GM19240 (cell line): ENCODE measurements around the gene DARS1.
A peak's percentile ranks its signal among the peaks of the same experiment; 100 is the strongest.

Experiments
- DNase-seq: peaks from one replicate; pipeline ENCODE4 v3.0.0; 2011; ENCODE audit warnings: low spot score; ENCODE audit not compliant: insufficient read length

Gene DARS1

DNA sequence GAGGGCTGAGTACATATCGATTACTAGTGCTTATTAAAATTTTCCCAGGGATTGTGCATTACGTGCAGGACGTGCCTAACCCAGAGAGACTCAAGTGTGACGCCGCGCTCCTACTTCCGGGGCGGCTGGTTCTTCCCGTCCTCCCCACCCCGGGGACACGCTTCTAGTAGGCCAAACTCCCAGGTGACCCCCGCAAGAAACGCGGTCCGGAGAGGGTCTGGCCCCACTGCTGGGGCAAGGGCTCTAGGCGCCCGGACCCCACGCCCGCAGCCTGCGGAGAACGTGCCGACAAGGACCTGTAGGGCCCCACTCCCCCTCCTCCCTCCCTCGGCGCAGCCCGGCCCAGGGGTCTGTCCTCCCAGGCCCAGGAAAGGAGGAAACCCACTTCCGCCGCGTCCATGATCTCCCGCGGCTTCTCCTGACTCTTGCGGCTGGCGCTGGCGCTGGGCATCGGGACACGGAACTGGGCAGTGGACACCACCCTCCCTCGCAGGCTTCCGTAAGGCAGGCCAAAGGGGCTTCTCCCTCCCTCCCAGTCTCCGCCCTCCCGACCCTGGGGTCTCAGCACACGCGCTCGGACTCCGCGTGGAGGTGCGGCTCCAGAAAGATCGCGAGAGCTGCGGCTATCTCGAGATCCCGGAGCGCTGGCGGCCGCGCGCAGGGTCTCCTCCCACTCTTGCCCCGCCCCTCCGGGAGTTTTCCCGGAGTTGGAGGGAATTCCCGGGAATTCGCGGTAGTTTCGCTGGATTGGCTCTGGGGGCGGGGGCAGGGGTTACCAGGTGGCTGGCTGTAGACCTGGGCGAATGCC, at the start of gene DARS1:
TSS of gene DARS1 (minus strand) at position 609 of the 808 bp plus-strand sequence. CDS start at position 451, 158 bp downstream.
- DNase-seq, result peak; percentile 62

DNA sequence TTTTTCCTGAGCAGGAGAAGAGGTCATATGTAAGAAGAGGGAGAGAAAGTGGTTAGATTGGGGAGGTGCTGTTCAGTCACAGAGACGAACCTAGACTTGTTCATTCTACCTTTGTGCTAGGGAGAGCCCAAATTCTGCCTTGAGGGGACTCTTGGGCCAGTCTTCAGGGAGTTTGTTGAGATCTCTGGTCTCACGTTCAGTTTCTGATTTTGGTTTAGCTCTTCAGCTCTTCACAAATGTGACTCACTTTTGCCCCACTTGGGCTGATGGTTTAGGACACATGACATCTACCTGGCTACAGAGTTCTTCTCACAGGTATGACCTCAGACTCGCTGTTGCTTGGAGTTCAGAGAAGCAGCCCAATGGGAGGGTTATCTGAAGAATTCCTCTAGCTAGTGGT, 49.2 kb upstream of the DARS1 start:
- no peak for DNase-seq

DNA sequence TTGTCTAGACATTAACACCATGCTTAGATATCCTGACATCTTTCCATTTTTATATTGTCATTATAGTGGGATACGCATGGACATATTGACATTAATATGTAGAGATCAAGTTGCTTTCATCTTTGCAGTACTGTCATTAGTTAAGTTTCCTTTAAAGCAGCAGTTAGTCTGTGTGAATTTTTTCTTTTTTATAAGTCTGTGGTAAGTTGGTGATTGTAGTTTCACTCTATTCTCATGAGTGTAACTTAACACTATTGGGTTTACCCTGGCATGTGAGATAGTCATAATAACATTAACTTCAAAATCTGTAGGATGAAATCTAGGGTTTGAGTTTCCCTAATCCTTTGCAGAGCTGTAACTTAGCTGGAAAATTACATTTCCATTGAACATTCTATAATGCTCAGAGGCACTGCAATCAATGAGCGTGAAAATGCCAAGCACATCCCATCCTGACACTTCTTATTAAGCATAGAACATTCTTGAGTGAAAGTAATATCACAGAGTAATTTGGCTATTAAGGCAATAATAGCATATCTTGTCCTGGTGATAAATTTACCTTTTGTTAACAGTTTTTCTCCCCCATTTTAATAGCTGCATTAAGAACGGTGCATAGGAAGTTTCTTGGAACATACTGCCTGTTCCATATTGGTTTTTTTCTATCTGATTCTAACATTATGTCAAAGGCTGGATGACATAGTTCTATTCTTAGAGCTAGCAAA, 47.5 kb upstream of the DARS1 start:
- no peak for DNase-seq

DNA sequence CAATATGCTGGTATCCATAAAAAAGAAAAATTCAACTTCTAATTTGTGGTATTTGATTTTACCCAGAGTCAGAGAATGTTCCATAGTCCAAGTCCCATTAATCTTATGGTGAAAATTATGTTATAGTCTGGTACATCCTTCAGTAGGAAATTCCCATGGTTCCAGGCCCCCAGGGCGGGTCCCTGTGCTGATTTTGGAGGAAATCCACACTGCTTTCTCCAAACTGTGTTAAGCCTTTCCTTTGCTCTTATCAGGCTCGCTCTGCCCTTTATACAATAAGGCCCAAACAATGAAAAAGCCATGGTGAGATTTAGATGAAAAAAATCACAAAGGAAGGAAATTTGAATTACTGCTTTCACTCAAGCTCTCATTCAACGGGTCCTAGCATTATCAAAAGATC, 46.8 kb upstream of the DARS1 start:
- DNase-seq, result no peak

DNA sequence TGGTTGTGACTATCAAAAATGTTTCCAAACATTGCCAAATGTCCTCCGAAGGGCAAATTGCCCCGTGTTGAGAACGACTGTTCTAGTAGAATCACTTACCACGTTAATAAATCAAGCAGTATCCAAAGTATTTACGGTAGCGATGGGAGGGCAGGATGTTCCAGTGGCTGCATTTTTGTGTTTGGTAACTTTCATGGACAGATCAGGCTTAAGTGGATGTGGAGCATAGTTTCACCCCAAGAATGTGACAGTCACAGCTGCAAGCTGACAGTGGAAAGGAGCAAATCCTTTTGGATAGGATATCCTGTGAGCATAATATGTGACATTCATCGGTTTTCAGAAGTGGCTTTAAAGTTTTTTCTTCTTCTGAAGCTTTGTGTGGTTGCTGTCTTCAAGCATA, 46.3 kb upstream of the DARS1 start:
- no peak for DNase-seq

DNA sequence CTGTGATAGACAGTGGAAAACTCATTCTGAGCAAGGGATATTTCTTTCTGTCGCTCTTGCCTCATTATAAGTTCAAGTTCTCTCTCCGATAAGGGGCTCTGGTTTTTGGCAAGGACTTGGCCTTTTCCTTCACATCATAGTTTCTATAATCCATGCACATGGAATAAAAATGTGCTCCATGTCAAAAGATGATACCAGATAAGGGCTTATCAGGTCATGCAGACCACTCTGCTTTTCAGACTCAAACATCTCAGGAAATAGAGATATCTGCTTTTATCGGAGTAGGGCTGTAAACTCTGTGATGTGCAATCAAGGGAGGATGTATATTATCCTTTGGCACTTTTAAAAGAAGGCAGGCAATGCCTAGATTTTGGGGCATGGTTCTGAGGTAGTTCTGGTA, 45.0 kb upstream of the DARS1 start:
- DNase-seq, result no peak

DNA sequence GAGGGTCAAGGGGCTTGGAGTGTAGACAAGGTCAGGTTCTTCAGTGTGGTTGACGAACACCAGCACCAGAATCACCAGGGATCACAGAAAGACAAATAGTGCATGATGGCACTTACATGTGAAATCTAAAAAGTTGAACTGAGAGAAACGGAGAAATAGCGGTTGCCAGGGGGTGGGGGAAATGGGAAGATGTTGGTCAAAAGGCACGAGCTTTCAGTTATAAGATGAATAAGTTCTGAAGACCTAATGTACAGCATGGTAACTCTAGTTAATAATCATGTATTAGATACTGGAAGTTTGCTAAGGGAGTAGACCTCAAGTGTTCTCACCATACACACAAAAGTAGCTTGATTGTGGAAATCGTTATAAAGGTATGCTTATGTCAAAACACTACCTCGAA, 43.7 kb upstream of the DARS1 start:
- no peak for DNase-seq

DNA sequence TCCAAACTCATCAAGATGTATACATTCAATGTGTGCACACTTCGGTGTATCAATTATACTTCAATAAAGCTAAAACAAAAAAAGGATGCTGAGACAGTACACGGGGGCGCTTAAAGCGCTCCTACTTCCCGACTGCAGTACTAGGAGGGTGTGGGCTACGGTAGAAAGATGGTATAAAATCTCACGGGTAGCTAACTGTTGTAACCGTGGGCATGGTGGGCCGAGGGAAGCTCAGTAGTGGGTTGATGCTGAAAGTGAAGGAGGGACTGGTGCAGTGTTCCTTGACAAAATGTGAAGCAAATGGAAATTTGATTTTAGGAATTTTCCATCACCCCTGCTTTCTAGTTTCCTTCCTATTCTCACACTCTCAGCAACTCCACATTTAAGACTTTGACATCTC, 42.6 kb upstream of the DARS1 start:
- no peak for DNase-seq

DNA sequence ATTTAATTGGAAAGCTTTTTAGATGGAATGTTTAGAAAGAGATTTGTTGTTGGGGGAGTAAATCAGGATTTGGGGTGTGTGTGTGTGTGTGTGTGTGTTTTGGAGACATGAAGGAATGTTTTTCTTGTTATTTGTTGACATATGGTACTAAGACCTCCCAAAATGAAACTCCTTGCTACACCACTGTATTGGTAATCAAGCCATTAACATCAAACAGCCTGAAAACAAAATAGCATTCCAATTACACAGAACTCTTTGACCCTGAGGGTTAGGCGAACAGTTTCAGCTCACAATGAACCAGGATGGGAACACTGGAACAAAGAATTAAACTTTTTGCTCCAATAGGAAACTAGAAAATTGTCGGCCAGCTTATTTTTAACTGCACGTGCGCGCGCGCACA, 41.7 kb upstream of the DARS1 start:
- DNase-seq, result no peak

DNA sequence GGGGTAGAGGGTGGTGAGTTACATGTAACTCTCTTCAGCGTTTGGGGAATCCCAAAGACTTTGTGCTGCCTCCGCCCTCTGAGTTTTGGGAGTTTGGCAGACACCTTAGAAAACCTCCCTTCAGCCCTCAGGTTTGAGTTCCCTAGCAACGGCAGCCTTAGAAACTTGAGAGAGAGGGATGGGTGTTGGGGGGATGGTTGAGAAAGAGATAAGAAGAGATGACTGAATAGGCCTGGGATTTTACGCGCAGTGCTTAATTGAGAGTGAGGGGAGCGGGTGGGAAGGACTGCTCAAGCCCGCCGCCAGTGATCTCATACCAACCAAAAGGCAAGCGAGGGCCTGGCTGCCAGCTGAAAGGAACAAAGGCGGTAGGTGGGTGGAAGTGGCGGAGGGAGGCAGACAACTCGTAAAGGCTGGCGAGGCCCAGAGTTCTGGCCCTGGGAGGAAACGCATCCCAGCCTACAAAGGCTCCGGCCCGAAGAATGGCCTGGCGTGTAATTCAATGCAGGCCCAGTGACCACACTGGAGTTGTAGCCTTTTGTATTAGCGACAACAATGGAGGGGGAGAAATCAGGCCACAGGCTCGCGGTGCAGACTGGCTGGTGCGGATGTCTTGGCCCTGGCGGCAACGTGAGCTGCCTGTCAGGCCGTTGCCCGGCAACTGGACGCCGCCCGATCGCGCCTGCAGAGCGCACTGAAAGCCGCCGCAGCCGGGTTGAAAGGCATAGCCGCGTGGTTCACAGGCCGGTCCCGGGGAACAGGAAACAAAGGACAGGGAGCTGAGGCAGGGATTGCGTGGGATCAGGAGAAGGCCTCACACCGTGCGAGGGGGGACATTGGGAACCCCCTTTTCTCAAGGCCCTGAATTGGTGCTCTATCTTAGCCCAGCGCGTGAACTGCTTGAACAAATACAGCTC, 39.9 kb upstream of the DARS1 start:
- no peak for DNase-seq

DNA sequence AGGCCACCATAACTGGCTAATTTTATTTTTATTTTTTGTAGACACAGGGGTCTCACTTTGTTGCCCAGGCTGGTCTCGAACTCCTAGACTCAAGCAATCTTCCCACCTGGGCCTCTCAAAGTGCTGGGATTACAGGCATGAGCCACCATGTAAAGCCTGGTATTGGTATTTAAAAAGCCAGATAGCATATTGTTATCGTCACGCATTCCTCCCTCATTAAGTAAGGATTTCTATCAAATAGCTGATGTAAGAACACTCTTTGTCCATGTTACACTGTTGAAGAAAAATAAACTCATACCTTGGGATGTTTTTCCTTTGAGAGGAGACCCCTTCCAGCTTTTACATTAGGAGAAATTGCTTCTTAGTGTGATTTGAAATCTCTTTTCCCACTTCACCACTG, 39.2 kb upstream of the DARS1 start:
- no peak for DNase-seq

DNA sequence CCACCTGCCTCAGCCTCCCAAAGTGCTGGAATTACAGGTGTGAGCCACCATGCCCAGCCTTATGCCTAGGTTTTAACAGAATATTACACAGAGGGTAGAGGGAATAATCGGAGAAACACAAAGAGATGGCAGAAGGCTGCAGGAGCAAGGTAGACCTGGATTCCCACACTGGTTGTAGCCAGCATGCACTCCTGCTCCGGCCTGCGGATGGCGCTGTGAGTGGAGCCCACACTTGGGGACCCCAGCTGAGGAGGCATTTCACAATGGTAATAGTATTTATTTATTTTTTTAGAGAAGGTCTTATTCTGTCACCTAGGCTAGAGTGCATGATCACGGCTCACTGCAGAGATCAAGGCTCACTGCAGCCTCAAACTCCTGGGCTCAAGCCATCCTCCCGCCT, 38.8 kb upstream of the DARS1 start:
- no peak for DNase-seq

DNA sequence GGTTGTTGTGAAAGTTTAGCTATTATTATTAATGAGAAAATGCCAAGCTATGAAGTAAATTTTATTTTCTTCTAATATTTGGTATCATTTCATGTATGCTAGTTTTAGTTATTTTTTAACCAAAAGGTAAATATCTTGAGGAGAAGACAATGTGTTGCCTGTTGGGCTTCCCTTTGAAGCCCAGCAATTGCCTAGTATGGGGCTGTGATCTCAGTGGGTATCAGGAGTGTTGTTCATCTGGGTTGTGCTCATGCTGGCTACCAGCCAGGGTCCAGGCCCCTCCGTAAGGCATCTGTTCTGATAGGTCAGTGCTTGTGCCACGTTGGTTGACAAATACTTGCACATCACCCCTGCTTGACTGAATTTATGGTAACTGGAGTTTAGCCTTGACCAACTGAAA, 38.0 kb upstream of the DARS1 start:
- DNase-seq, result no peak

DNA sequence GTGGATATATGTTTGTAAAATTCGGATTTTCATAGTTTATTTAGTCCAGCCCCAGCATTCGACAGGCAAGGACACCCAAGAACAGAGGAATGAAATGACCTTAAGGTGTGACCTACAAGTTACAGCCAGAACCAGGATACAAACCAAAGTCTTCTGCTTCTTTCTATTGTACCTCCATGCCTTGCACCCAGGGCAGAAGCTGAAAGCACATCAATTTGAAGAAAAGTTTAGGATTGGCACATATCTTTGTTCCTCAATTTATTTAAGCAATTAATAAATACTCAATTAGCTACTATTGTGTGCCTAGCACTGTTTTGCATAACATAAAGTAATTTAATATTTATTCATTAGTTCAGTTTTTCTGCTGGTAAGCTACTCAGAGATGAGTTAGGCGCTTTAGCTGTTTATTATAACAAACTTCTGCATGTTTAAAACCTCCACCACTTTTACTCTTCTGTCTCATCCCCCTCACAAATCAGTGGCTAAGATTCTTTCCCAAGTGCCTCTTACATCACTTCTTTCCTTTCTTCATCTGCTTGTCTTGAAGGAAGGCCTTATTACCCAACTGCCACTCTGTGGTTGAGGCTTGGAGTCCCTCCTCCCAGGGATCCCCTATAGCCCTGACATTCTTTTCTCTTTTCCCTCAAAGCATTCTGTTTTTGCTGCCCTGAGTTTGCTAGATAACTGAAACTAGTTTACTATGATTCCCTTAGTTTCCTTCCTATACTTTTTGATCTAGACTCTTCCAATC, 37.1 kb upstream of the DARS1 start:
- no peak for DNase-seq

DNA sequence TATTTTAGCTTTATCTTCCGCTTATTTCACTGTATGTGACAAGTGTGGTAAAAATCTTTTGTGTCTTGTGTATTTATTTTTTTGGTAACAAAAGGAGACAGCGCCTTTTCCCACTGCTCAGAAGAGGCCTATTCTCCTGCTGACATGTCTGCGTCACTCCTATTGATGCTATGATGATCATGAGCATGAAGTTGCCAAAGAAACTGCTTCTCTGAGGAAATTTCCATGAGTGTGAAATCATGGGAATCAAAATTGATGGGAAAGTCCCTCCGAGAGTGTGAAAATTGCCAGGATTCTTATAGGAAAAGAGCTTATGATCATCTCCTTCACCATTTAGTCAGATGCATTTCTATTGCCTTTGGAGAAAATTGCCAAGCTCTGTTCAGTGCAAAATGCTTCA, 36.5 kb upstream of the DARS1 start:
- no peak for DNase-seq

DNA sequence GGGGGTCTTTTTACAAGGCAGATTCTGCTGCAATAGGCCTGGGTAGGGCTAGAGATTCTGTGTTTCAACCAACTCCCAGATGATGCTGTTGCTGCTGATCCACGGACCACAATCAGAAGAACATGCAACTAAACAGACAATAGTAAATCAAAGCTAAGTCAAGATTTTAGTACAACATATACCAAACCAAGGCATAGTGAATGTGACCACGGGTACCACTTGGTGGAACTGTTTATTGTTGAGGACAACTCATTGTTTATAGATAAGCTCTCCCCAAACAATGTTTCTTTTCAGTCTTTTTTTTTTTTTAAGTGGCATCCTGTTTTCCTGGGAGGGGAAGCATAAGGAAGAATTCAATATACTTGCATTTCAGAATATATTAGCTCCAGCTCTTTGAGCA, 36.0 kb upstream of the DARS1 start:
- DNase-seq, result no peak

DNA sequence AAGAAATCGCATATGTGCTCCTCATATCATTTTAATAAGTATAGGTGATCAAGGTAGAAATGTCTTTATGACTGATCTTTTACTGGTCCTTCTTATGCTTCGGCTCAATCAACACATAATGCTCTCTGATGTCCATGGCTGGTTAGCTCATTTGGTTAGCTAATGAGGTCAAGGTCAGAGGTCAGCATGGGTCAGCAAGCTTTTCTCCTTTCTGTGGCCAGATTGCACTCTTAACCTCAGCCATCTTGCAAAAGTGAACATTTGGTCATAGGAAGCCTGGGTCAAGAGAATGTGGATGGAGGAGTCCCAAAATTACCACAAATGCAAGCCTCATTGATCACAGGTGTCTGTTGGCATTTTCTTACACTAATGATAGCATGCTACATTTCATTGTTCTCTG, 35.4 kb upstream of the DARS1 start:
- DNase-seq, result no peak

DNA sequence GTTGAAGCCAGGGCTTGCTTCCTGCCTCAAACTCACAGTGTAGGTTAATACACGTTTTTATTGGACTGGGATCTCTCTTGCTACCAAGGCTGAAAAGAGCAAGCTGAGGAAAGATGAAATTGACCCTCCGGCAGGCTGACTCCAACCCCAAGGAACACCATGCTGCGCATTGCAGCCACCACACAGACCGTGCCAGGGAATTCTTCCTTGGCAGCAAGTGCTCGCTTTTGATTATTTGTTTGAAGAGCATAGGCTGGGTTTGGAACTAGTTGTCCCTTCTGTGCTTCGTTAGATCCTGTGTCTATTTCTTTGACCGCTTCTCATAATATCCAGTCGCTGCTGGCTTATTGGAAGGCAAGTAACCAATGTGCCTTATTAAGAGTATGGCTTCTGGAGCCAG, 34.4 kb upstream of the DARS1 start:
- no peak for DNase-seq

DNA sequence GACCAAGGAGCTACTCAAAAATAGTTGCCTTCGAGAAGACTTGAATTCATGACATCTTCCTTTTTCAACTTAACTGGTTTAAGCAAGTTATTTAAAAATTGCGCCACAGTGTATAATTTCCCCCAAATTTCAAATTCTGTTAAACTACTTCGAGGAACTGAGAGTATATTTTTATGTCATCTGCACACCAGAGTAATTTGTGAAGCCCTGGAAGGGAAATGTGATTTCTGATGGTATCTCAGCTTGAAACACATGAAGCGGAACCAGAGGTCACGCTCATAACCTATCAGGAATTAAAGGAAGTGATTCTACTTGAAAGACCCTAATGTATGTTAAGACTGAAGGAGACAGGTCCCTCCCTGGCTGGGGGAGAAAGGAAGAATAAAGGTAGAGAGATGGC, 33.9 kb upstream of the DARS1 start:
- no peak for DNase-seq

DNA sequence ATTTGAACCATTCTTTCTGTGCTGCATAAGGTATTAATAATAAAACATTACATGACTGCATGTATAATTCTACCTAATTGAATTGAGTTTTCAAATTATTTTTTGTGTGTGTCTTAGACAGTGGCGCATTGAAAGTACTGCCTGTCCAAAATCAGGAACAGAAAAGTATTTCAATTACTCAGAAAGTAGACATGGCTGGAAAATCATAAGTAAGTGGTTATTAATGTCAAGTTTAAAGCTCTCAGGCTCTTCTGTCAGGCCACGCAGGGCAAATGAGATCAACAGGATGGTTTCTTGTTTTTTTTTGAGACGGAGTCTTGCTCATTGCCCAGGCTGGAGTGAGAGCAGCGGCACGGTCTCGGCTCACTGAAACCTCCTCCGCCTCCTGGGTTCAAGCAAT, 32.4 kb upstream of the DARS1 start:
- DNase-seq, result no peak

DNA sequence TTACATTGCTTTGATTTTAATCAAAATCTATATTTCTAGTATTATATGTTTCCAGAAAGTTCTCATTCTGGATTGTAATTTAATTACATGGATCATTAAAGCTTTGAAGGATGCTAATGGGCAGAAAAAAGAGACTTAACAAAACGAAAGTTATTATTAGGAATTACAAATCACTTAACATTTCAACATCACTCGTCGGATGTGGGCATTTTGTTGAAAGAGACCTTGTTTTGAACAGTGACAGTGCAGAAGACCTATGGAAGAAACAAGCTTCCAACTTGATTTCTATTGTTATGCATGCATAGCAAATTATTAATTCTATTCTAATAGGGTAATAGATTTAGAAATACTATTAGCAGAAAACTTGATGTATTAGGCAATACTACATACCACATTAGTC, 31.4 kb upstream of the DARS1 start:
- DNase-seq, result no peak
